ENCODE measurements around the gene MIB1.

MIB1 gene

DNA sequence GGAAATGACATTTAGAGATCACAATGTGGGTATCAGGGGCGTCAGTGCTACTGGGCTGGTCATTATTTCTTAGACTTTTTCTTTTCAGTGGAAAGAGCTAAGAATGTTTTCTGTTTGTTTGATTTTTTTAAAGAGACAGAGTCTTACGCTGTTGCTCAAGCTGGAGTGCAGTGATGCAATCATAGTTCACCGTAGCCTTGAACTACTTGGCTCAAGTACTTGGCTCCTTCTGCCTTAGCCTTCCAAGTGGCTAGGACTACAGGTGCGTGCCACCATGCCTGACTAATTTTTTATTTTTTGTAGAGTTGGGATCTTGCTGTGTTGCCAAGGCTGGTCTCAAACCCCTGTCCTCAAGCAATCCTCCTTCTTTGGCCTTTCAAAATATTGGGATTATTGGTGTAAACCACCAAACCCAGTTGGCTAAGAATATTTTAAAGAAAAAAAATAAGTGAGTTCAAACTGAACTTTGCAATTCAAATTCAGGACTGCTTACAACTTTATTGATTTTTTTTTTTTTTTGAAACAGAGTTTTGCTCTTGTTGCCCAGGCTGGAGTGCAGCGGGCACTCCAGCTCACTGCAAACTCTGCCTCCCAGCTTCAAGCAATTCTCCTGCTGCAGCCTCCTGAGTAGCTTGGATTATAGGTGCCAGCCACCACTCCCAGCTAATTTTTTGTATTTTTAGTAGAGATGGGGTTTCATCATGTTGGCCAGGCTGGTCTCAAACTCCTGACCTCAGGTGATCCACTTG, 154.2 kb downstream of the MIB1 start:
- DNase-seq (ENCODE audit: low spot score), result no peak

GRCh38 chr18:21896732-21897336, 156.2 kb downstream of the MIB1 start:
- DNase-seq (ENCODE audit: low spot score), result no peak

DNA sequence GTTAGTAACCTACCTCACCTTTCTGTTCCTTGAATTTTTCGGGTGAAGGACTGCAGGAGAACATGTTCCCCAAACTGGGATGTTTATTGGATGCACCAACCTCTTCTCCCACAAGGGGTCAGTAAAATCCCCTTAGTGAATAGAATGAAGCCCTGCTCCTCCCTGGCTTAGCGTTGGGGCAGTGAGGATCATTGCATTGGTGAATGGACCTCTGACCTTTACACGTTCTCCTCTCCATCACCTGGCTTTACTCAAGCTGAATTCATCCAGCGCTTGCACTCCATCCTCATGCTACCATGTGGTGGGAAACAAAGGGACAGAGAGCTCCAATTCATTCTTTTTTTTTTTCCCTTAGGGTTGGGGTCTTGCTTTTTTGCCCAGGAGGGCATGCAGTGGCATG, 157.2 kb downstream of the MIB1 start:
- DNase-seq (ENCODE audit: low spot score), result peak; percentile 76

DNA sequence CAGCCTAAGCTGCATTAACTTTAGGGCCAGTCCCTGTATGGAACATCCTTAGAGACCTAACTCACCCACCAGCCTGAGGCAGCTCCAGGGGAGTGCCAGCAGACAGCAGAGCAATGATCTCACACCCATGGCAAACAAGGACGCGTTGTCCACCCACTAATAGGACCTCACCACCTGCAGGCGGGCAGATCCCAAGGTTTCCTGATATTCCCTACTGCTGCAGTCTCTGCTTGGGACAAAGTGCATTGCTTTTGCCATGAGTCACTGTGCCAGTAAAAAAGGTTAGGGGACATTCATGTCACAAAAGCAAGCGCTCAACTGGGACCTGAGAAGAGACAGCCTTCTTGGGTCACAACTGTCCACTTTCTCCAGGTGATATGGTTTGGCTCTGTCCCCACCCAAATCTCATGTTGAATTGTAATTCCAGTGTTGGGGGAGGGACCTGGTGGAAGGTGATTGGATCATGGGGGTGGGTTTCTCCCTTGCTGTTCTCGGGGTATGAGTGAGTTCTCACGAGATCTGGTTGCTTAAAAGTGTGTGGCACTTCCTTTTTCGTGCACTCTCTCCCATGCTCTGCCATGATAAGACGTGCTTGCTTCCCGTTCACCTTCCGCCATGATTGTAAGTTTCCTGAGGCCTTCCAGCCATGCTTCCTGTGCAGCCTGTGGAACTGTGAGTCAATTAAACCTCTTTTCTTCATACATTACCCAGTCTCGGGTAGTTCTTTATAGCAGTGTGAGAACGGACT, 160.2 kb downstream of the MIB1 start:
- DNase-seq (ENCODE audit: low spot score), result no peak

DNA sequence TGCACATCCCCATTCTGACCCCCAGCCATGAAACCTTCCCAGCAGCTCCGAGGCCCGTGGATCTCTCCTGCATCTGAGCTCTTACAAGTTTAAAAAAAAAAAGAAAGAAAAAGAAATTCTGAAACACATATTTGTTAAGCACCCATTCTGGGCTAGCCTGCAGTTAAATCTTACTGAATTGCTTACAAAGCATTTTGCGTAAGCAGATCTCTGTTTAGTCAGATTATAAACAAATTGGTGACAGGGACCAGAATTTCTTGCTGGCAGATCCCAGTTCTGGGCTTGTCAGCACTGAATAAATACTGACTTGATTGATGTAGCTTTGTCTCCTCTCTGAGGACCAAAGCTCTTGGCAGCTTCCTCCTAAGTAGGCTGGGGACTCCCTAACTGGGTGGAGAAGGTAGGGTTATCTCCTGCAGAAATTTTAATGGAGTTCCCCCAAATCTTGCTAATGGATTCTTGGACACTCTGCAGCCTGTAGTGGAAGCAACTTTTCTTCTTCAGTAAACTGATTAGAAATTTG, 160.9 kb downstream of the MIB1 start:
- DNase-seq (ENCODE audit: low spot score), result no peak

GRCh38 chr18:21903709-21904108, 163.1 kb downstream of the MIB1 start:
- no peak for DNase-seq (ENCODE audit: low spot score)

DNA sequence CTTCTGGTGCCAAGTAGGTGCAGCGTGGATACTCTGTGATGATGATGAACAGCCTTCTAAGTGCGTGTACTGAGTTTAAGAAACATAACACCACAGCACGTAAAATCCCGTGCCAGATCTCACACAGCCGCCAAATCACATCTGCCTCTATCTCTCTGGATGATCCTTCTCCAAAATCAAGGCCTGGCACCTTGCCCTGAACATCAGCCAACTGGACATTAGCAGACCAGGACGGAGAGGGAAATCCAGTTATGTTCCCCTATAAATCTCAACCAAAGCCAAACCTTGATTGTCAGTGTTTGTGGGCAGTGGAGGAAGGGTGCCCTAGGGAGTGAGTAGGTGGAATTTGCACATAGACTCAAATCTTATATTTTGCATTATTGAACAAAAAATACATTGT, 164.3 kb downstream of the MIB1 start:
- DNase-seq (ENCODE audit: low spot score), result no peak

DNA sequence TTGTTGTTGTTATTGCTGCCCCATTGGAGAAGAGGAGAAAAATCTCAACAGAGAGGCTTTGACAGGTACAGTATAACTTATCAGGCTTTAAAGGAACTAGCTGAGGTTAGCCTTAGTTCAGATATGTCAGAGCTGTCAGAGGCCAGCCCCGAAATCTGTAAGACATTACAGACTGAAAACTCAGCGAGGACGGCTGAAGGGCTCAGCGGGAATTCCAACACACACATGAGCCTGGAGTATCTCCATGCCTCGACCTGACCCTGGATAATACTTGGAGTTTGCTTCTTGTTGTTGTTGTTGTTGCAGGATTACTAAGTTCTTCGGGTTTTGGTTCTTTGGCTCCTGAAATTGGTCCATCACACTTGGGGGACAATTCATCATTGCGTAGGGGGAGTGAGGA, 166.9 kb downstream of the MIB1 start:
- DNase-seq (ENCODE audit: low spot score), result no peak

DNA sequence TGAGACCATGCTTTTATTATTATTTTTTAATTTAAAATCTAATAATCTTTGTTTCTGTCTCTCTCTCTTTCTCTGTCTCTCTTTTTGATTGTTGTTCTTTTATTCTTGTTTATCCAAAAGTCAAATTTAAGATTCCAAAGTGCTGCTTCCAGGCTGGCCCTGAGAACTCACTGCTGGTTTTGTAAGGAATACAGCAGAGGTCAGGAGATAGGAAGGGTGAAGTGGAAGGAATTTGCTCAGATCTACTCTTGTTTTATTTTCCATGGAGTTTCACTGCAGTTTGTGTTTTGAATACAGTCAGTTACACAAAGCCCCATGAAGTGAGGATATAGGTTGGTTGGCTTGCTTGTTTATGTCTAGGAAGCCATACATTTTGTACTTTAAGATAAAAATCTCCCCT, 168.1 kb downstream of the MIB1 start:
- no peak for DNase-seq (ENCODE audit: low spot score)

DNA sequence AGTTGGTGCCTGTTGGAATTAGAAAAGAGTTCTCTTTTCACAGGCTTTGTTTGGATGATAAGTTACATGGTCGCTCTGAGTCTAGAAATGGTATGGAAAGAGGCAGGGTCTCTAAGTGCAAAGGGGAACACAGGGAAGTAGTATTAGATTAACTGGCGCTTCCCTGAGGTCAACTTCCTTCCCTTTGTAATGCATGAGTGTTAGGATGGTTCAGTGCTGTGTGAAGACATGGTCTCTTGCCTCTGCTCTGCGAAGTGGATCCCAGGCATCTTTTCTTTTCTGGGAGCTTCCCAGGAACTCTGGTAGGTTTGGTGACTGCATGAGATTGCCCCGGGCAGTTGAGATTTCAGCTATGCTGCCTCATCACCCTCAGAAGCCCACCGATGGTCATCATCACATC, 170.3 kb downstream of the MIB1 start:
- DNase-seq (ENCODE audit: low spot score), result no peak

DNA sequence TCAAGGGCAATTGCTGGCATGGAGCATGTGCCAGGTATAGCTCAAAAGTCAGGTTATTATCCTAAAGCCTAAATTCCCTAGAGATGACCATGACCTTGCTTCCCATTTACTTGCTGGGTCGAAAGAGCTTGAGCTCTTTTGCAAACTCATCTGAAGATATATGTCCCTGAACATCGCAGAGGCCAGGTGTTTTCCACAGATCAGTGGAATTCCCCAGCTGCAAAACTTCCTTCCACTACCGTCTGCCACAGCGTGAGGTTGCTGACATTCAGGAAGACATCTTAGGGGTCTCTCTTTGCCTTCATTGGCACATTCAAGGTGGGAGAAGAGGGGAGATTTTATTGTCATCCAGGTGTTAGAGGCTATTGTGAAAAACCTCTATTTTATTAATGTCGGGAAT, 171.0 kb downstream of the MIB1 start:
- DNase-seq (ENCODE audit: low spot score), result no peak

- peak; percentile 21 for DNase-seq (ENCODE audit: low spot score)
These were observed 172.0 kb downstream of the MIB1 start for GRCh38 chr18:21912339-21913239.

GRCh38 chr18:21914739-21915319, 174.2 kb downstream of the MIB1 start:
- DNase-seq (ENCODE audit: low spot score), result peak; percentile 55

- DNase-seq (ENCODE audit: low spot score), result no peak
These were observed 175.0 kb downstream of the MIB1 start for GRCh38 chr18:21915546-21915945.

DNA sequence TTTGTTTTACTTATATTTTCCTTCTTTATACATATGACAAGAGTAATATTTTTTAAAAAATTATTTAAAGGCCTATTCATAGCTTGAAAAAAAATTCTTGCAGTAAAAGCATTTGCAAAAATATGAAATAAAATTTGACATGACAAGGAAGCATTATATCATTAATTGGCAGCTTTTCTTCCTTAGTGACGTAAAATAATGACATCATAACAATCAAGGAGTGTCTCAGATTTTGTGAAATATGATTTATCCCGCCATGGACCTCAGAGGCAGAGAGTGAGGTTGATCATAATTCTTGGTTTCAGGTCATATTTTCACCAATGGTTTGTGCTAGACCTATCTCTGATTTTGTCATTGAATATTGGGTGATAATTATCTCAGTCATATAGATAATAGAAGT, 176.0 kb downstream of the MIB1 start:
- DNase-seq (ENCODE audit: low spot score), result no peak

GRCh38 chr18:21918693-21919092, 178.1 kb downstream of the MIB1 start:
- DNase-seq (ENCODE audit: low spot score), result no peak

All from iPS-NIHi11 (cell line).